DOHH2 (cell line): ENCODE data around the gene EDEM3.

Experiments
- H3F3A ChIP-seq: fragments of 200-600 bp; sonication (generic), shearing (Covaris generic); 2 replicates; pipeline ENCODE4 v1.6.0; 2016; ENCODE audit warnings: antibody characterized with exemption, mild to moderate bottlenecking; ENCODE audit not compliant: control insufficient read depth, insufficient read depth
- H3K27ac ChIP-seq: fragments of 200-600 bp; sonication (generic); 2 replicates; pipeline ENCODE4 v1.5.1; 2014; ENCODE audit warnings: low read depth, mild to moderate bottlenecking, low read length, moderate library complexity
- H3K27me3 ChIP-seq: fragments of 200-600 bp; sonication (generic); 2 replicates; pipeline ENCODE4 v1.6.1; 2014; ENCODE audit warnings: mild to moderate bottlenecking, low read length, mixed read lengths; ENCODE audit not compliant: control insufficient read depth
- H3K36me3 ChIP-seq: fragments of 200-600 bp; sonication (generic); 2 replicates; pipeline ENCODE4 v1.6.1; 2014; ENCODE audit warnings: mild to moderate bottlenecking, low read length, moderate library complexity, mixed read lengths; ENCODE audit not compliant: control insufficient read depth
- H3K4me1 ChIP-seq: fragments of 200-600 bp; sonication (generic); 2 replicates; pipeline ENCODE4 v1.6.1; 2014; ENCODE audit warnings: mild to moderate bottlenecking, low read length, mixed read lengths; ENCODE audit not compliant: control insufficient read depth
- H3K4me2 ChIP-seq: fragments of 200-600 bp; sonication (generic); 2 replicates; pipeline ENCODE4 v1.6.0; 2014; ENCODE audit warnings: mild to moderate bottlenecking, low read length, moderate library complexity
- H3K4me3 ChIP-seq: fragments of 200-600 bp; sonication (generic); 2 replicates; pipeline ENCODE4 v1.5.1; 2014; ENCODE audit warnings: mild to moderate bottlenecking, low read length, mixed read lengths
- H3K79me2 ChIP-seq: fragments of 200-600 bp; sonication (generic); 2 replicates; pipeline ENCODE4 v1.6.1; 2014; ENCODE audit warnings: mild to moderate bottlenecking, low read length, mixed read lengths; ENCODE audit not compliant: control insufficient read depth
- H3K9me2 ChIP-seq: fragments of 200-600 bp; sonication (generic); replicated peaks from 2 replicates; pipeline ENCODE4 v1.6.1; 2014; ENCODE audit warnings: mild to moderate bottlenecking, low read length, mixed read lengths; ENCODE audit not compliant: control insufficient read depth
- H3K9me3 ChIP-seq: fragments of 200-600 bp; sonication (generic); 2 replicates; pipeline ENCODE4 v1.6.1; 2014; ENCODE audit warnings: antibody characterized with exemption, low read length, mixed read lengths; ENCODE audit not compliant: control insufficient read depth, insufficient read depth
- H4K20me1 ChIP-seq: fragments of 200-600 bp; sonication (generic); 2 replicates; pipeline ENCODE4 v1.6.0; 2014; ENCODE audit warnings: low read depth, mild to moderate bottlenecking, antibody characterized with exemption, low read length, moderate library complexity; ENCODE audit not compliant: control insufficient read depth, insufficient read depth
- EZH2phosphoT487 ChIP-seq: fragments of 200-600 bp; sonication (generic); IDR thresholded peaks from 2 replicates; pipeline ENCODE4 v1.6.1; 2017; ENCODE audit warnings: borderline replicate concordance, mild to moderate bottlenecking, antibody characterized with exemption, low read length, moderate library complexity, mixed read lengths
- TF ChIP-seq, protein P1 (sequence below): fragments of 200-600 bp; sonication (generic); IDR thresholded peaks from one replicate; pipeline ENCODE4 v1.5.1; 2014; ENCODE audit warnings: antibody characterized with exemption, mild to moderate bottlenecking, low read depth, low read length; ENCODE audit not compliant: poor library complexity, severe bottlenecking

EDEM3 gene

DNA sequence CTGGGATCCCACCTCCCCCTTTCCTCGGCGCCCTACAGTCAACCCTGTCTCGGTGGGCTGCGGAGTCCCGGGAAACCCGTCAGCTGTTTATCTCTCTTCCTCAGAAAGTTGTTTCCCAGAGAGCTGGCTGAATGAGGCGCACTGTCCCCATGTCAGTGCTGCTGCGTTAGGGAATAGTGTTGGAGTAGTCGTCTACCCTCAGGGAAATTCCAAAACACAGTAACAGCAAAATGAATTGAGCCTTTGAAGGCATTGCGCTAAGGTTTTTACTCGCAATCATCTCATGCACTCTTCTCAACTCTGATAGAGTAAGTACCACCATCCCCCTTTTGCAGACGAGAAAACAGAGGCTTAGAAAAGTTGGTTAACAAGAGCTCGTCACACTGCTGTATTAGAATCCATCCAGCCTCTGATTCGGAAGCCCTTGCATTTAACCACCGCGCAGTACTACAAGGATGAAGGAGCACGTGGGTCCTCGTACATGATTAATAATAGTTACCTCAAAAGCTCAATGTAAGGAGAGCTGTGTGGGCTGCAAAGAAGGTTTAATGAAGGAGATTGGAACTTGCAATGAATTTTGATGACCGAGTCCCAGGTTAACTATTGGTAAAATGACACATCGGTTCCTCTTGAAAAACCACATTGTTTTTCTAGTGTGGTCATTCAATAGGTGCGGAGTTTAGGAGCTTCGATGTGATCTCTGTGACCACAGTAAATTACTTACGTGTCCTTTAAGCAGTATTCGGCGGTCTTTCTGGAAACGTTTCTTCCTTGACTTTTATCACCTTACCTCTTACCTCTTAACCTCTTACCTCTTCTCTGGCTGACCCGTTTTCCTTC lies 788 bp upstream of the EDEM3 start:
- Histone ChIP-seq H3K4me3 (peak overlapping the region; percentile 97), H3K9me3 (no peaks in the 10 kb centered on the region), H4K20me1 (no peaks in the 10 kb centered on the region), H3K27ac (peak overlapping the region; percentile 20; the same call in 1 of the 2 replicates), H3K4me2 (peak overlapping the region; percentile 98), H3F3A (no peaks in the 10 kb centered on the region), H3K36me3 (peaks cover 8% of the 10 kb centered on the region), H3K9me2 (no peaks in the 10 kb centered on the region), H3K27me3 (no peaks in the 10 kb centered on the region), H3K79me2 (peaks cover 39% of the 10 kb centered on the region), H3K4me1 (peaks cover 24% of the 10 kb centered on the region)
- TF ChIP-seq, protein P1, sequence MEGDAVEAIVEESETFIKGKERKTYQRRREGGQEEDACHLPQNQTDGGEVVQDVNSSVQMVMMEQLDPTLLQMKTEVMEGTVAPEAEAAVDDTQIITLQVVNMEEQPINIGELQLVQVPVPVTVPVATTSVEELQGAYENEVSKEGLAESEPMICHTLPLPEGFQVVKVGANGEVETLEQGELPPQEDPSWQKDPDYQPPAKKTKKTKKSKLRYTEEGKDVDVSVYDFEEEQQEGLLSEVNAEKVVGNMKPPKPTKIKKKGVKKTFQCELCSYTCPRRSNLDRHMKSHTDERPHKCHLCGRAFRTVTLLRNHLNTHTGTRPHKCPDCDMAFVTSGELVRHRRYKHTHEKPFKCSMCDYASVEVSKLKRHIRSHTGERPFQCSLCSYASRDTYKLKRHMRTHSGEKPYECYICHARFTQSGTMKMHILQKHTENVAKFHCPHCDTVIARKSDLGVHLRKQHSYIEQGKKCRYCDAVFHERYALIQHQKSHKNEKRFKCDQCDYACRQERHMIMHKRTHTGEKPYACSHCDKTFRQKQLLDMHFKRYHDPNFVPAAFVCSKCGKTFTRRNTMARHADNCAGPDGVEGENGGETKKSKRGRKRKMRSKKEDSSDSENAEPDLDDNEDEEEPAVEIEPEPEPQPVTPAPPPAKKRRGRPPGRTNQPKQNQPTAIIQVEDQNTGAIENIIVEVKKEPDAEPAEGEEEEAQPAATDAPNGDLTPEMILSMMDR: no peak
- TF ChIP-seq EZH2phosphoT487: no peak

DNA sequence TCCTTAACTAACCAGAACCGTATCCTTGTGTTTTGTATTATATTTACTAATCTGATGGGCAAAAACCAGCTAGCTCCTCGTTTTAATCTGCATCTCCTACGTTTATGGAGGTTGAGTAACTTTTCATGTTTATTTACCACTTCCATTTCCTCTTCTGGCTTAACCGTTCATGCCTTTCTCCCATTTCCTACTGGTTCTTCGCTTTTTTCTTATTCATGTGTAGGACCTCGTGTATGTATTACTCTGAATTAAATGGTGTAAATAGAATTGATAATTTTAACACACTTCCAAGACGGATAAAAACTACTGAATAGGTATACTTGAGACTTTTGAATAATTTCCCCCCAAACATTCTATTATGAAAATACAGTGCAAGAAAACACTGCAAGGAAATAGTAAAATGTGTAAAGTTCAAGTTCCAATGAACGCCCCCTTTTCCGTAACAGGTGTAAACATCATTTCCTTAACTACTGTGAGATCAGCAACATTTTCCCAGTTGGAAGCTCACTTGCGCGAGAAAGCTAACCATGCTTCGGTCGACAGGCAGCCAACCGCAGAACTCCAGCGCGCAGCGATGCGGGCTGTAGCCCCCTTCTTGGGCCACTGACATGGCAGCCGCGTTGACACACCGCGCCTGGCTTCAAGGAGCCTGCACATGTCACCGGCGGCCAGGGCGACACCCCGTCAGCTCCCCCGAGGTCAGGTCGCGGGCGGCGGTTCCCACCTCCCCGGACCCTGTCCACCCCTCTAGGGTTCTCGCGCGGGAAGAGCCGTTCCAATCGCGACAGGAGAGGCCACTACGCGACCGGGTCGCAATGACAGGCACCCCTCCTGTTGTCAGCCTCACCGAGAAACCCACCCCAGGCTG lies 816 bp downstream of the EDEM3 start:
- Histone ChIP-seq H3K4me2 (peak overlapping the region; percentile 61), H3K4me1 (peaks cover 24% of the 10 kb centered on the region), H3K9me3 (no peaks in the 10 kb centered on the region), H3K27ac (peak overlapping the region; percentile 49), H3K79me2 (peaks cover 45% of the 10 kb centered on the region), H3K9me2 (no peaks in the 10 kb centered on the region), H3K36me3 (peaks cover 8% of the 10 kb centered on the region), H3K27me3 (no peaks in the 10 kb centered on the region), H3F3A (no peaks in the 10 kb centered on the region; the same call in 1 of the 2 replicates), H4K20me1 (no peaks in the 10 kb centered on the region), H3K4me3 (peak overlapping the region; percentile 97)
- no peak for TF ChIP-seq EZH2phosphoT487
- TF ChIP-seq, protein P1: no peak

DNA sequence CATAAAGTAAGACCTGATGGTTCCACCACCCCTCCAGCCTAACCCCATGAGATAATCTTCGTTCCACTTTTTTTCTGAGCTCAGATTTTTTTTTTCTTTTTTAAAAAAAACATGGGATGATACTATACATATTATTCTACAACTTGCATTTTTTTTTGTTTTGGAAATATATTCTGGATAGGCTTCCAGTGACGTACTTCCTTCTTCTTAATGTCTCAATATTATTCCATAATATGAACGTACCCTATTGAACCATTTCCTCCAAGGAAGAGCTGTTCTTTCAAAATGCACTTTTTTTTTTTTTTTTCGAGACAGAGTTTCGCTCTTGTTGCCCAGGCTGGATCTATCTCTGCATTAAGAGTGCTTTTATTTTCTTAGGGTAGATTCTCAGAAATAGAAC lies 1.5 kb downstream of the EDEM3 start:
- peak overlapping the region; percentile 61 for H3K4me2 ChIP-seq
- peaks cover 24% of the 10 kb centered on the region for H3K4me1 ChIP-seq
- no peaks in the 10 kb centered on the region for H3K9me2 ChIP-seq
- peaks cover 45% of the 10 kb centered on the region for H3K79me2 ChIP-seq
- no peaks in the 10 kb centered on the region; the same call in 1 of the 2 replicates for H3F3A ChIP-seq
- TF ChIP-seq EZH2phosphoT487: no peak
- TF ChIP-seq, protein P1: no peak
- no peak overlapping the region for H3K27ac ChIP-seq
- peaks cover 8% of the 10 kb centered on the region for H3K36me3 ChIP-seq
- H3K9me3 ChIP-seq: no peaks in the 10 kb centered on the region
- peak overlapping the region; percentile 97 for H3K4me3 ChIP-seq
- H3K27me3 ChIP-seq: no peaks in the 10 kb centered on the region
- H4K20me1 ChIP-seq: no peaks in the 10 kb centered on the region
